Measurements from ENCODE around the gene CSDE1.

CSDE1 gene

GRCh38 chr1:114750780-114751179, 7.0 kb downstream of the CSDE1 start:
- Histone ChIP-seq H3K9me3 (ENCODE audit: control extremely low read depth in 1 of 5, control insufficient read depth in 4 of 5, insufficient read depth in 2 of 5, low read depth in 1 of 5, low read length in 4 of 5) (no peaks in the 10 kb centered on the region), H3K27ac (ENCODE audit: insufficient read depth in 1 of 2, low read depth in 1 of 2, low read length in 2 of 2, poor library complexity in 1 of 2, severe bottlenecking in 2 of 2) (no peak overlapping the region), H3K36me3 (ENCODE audit: control insufficient read depth in 4 of 4, insufficient read depth in 4 of 4, low read length in 3 of 4) (peaks cover 20 to 50% (median 36%) of the 10 kb centered on the region in 4 experiments), H3K4me3 (ENCODE audit: control insufficient read depth in 1 of 7, extremely low read depth in 1 of 7, insufficient read depth in 4 of 7, low read depth in 2 of 7, low read length in 6 of 7) (no peak overlapping the region), H3K27me3 (replicated peaks in 2 of 5; ENCODE audit: control insufficient read depth in 4 of 5, insufficient read depth in 5 of 5, low read length in 4 of 5) (no peaks in the 10 kb centered on the region), H3K4me1 (ENCODE audit: control extremely low read depth in 1 of 4, control insufficient read depth in 4 of 4, insufficient read depth in 4 of 4, low read length in 3 of 4) (peaks cover 12 to 29% (median 15%) of the 10 kb centered on the region in 4 experiments)
- DNase-seq = no peak
- ChIA-PET CTCF (interaction anchor here (1.3 to 2.0 kb wide), 4 partner anchors 9 to 34 kb away, joined by 3 to 5 read pairs (median 4); partner anchors contain the start of gene NRAS), POLR2A (no interaction called here)
- 81% methylated on average over 5 of the region's 5 CpGs for WGBS (ENCODE audit: insufficient coverage)

- peaks cover 21 to 59% (median 40%) of the 10 kb centered on the region in 4 experiments for H3K36me3 ChIP-seq (ENCODE audit: control insufficient read depth in 4 of 4, insufficient read depth in 4 of 4, low read length in 3 of 4)
- DNase-seq = no peak
- H3K27me3 ChIP-seq (replicated peaks in 2 of 5; ENCODE audit: control insufficient read depth in 4 of 5, insufficient read depth in 5 of 5, low read length in 4 of 5) = no peaks in the 10 kb centered on the region
- no peak overlapping the region for H3K4me3 ChIP-seq (ENCODE audit: control insufficient read depth in 1 of 7, extremely low read depth in 1 of 7, insufficient read depth in 4 of 7, low read depth in 2 of 7, low read length in 6 of 7)
- H3K27ac ChIP-seq (ENCODE audit: insufficient read depth in 1 of 2, low read depth in 1 of 2, low read length in 2 of 2, poor library complexity in 1 of 2, severe bottlenecking in 2 of 2) = no peak overlapping the region
- ChIA-PET POLR2A (no interaction called here), CTCF (interaction anchor here (2.4 kb wide), 1 partner anchor 11 kb away, joined by 10 read pairs; no protein-coding TSS in a partner anchor)
- 100% methylated on average over 1 of the region's 5 CpGs for WGBS (ENCODE audit: insufficient coverage)
- H3K9me3 ChIP-seq (ENCODE audit: control extremely low read depth in 1 of 5, control insufficient read depth in 4 of 5, insufficient read depth in 2 of 5, low read depth in 1 of 5, low read length in 4 of 5) = no peaks in the 10 kb centered on the region
- H3K4me1 ChIP-seq (ENCODE audit: control extremely low read depth in 1 of 4, control insufficient read depth in 4 of 4, insufficient read depth in 4 of 4, low read length in 3 of 4) = peaks cover 5 to 20% (median 6%) of the 10 kb centered on the region in 4 experiments
Observed at GRCh38 chr1:114749835-114750234, 7.9 kb downstream of the CSDE1 start.

- peaks cover 0 to 6% (median 0%) of the 10 kb centered on the region in 4 experiments for H3K4me1 ChIP-seq (ENCODE audit: control extremely low read depth in 1 of 4, control insufficient read depth in 4 of 4, insufficient read depth in 4 of 4, low read length in 3 of 4)
- no peak overlapping the region for H3K4me3 ChIP-seq (ENCODE audit: control insufficient read depth in 1 of 7, extremely low read depth in 1 of 7, insufficient read depth in 4 of 7, low read depth in 2 of 7, low read length in 6 of 7)
- no peaks in the 10 kb centered on the region for H3K9me3 ChIP-seq (ENCODE audit: control extremely low read depth in 1 of 5, control insufficient read depth in 4 of 5, insufficient read depth in 2 of 5, low read depth in 1 of 5, low read length in 4 of 5)
- ChIA-PET CTCF (interaction anchor here (1.2 kb wide), 1 partner anchor 9 kb away, joined by 5 read pairs; no protein-coding TSS in a partner anchor), POLR2A (interaction anchor here (0.6 to 1.1 kb wide), 3 partner anchors 8 to 357 kb away, joined by 3 read pairs; no protein-coding TSS in a partner anchor)
- H3K36me3 ChIP-seq (ENCODE audit: control insufficient read depth in 4 of 4, insufficient read depth in 4 of 4, low read length in 3 of 4) = peaks cover 32 to 75% (median 47%) of the 10 kb centered on the region in 4 experiments
- H3K27me3 ChIP-seq (replicated peaks in 2 of 5; ENCODE audit: control insufficient read depth in 4 of 5, insufficient read depth in 5 of 5, low read length in 4 of 5) = no peaks in the 10 kb centered on the region
- no peak for DNase-seq
- H3K27ac ChIP-seq (ENCODE audit: insufficient read depth in 1 of 2, low read depth in 1 of 2, low read length in 2 of 2, poor library complexity in 1 of 2, severe bottlenecking in 2 of 2) = no peak overlapping the region
- 75% methylated on average over 5 of the region's 6 CpGs for WGBS (ENCODE audit: insufficient coverage)
Observed at GRCh38 chr1:114746450-114747121, 11.2 kb downstream of the CSDE1 start.

- Histone ChIP-seq H3K9me3 (ENCODE audit: control extremely low read depth in 1 of 5, control insufficient read depth in 4 of 5, insufficient read depth in 2 of 5, low read depth in 1 of 5, low read length in 4 of 5) (no peaks in the 10 kb centered on the region), H3K36me3 (ENCODE audit: control insufficient read depth in 4 of 4, insufficient read depth in 4 of 4, low read length in 3 of 4) (peaks cover 28 to 69% (median 45%) of the 10 kb centered on the region in 4 experiments), H3K27me3 (replicated peaks in 2 of 5; ENCODE audit: control insufficient read depth in 4 of 5, insufficient read depth in 5 of 5, low read length in 4 of 5) (no peaks in the 10 kb centered on the region), H3K4me3 (ENCODE audit: control insufficient read depth in 1 of 7, extremely low read depth in 1 of 7, insufficient read depth in 4 of 7, low read depth in 2 of 7, low read length in 6 of 7) (no peak overlapping the region), H3K27ac (ENCODE audit: insufficient read depth in 1 of 2, low read depth in 1 of 2, low read length in 2 of 2, poor library complexity in 1 of 2, severe bottlenecking in 2 of 2) (no peak overlapping the region), H3K4me1 (ENCODE audit: control extremely low read depth in 1 of 4, control insufficient read depth in 4 of 4, insufficient read depth in 4 of 4, low read length in 3 of 4) (peaks cover 0 to 1% (median 0%) of the 10 kb centered on the region in 4 experiments)
- 100% methylated on average over 1 of the region's 2 CpGs for WGBS (ENCODE audit: insufficient coverage)
- ChIA-PET CTCF (interaction anchor here (0.9 to 1.3 kb wide), 3 partner anchors 11 to 23 kb away, joined by 3 to 5 read pairs (median 4); no protein-coding TSS in a partner anchor), POLR2A (interaction anchor here (0.6 kb wide), 1 partner anchor 9 kb away, joined by 3 read pairs; no protein-coding TSS in a partner anchor)
- DNase-seq = no peak
Observed at GRCh38 chr1:114745291-114745690, 12.5 kb downstream of the CSDE1 start.

- Histone ChIP-seq H3K27me3 (replicated peaks in 2 of 5; ENCODE audit: control insufficient read depth in 4 of 5, insufficient read depth in 5 of 5, low read length in 4 of 5) (no peaks in the 10 kb centered on the region), H3K4me3 (ENCODE audit: control insufficient read depth in 1 of 7, extremely low read depth in 1 of 7, insufficient read depth in 4 of 7, low read depth in 2 of 7, low read length in 6 of 7) (no peak overlapping the region), H3K9me3 (ENCODE audit: control extremely low read depth in 1 of 5, control insufficient read depth in 4 of 5, insufficient read depth in 2 of 5, low read depth in 1 of 5, low read length in 4 of 5) (no peaks in the 10 kb centered on the region), H3K36me3 (ENCODE audit: control insufficient read depth in 4 of 4, insufficient read depth in 4 of 4, low read length in 3 of 4) (peaks cover 25 to 62% (median 42%) of the 10 kb centered on the region in 4 experiments), H3K27ac (ENCODE audit: insufficient read depth in 1 of 2, low read depth in 1 of 2, low read length in 2 of 2, poor library complexity in 1 of 2, severe bottlenecking in 2 of 2) (no peak overlapping the region), H3K4me1 (ENCODE audit: control extremely low read depth in 1 of 4, control insufficient read depth in 4 of 4, insufficient read depth in 4 of 4, low read length in 3 of 4) (no peaks in the 10 kb centered on the region)
- WGBS (ENCODE audit: insufficient coverage) = 100% methylated on average over 1 of the region's 11 CpGs
- ChIA-PET CTCF (interaction anchor here (0.9 to 1.6 kb wide), 2 partner anchors 9 to 11 kb away, joined by 4 to 5 read pairs; no protein-coding TSS in a partner anchor), POLR2A (interaction anchor here (0.7 kb wide), 1 partner anchor 10 kb away, joined by 5 read pairs; no protein-coding TSS in a partner anchor)
- no peak for DNase-seq
Observed at GRCh38 chr1:114741963-114742746, 15.6 kb downstream of the CSDE1 start.

- H3K27ac ChIP-seq (ENCODE audit: insufficient read depth in 1 of 2, low read depth in 1 of 2, low read length in 2 of 2, poor library complexity in 1 of 2, severe bottlenecking in 2 of 2) = no peak overlapping the region
- no CpG with 5 or more reads among the region's 1 CpG for WGBS (ENCODE audit: insufficient coverage)
- ChIA-PET POLR2A (no interaction called here), CTCF (interaction anchor here (1.2 to 2.2 kb wide), 2 partner anchors 8 to 38 kb away, joined by 3 to 10 read pairs; no protein-coding TSS in a partner anchor)
- H3K36me3 ChIP-seq (ENCODE audit: control insufficient read depth in 4 of 4, insufficient read depth in 4 of 4, low read length in 3 of 4) = peaks cover 28 to 63% (median 48%) of the 10 kb centered on the region in 4 experiments
- H3K9me3 ChIP-seq (ENCODE audit: control extremely low read depth in 1 of 5, control insufficient read depth in 4 of 5, insufficient read depth in 2 of 5, low read depth in 1 of 5, low read length in 4 of 5) = no peaks in the 10 kb centered on the region
- no peak overlapping the region for H3K4me3 ChIP-seq (ENCODE audit: control insufficient read depth in 1 of 7, extremely low read depth in 1 of 7, insufficient read depth in 4 of 7, low read depth in 2 of 7, low read length in 6 of 7)
- no peak for DNase-seq
- H3K4me1 ChIP-seq (ENCODE audit: control extremely low read depth in 1 of 4, control insufficient read depth in 4 of 4, insufficient read depth in 4 of 4, low read length in 3 of 4) = no peaks in the 10 kb centered on the region
- H3K27me3 ChIP-seq (replicated peaks in 2 of 5; ENCODE audit: control insufficient read depth in 4 of 5, insufficient read depth in 5 of 5, low read length in 4 of 5) = no peaks in the 10 kb centered on the region
Observed at GRCh38 chr1:114740331-114740730, 17.5 kb downstream of the CSDE1 start.
